Eye (tissue), 1 donor: ENCODE measurements around the gene NAP1L4.
A peak's percentile ranks its signal among the peaks of the same experiment; 100 is the strongest.

Experiments
- DNase-seq: peaks from one replicate; pipeline ENCODE4 v3.0.0-alpha.2; 2015

The NAP1L4 gene

GRCh38 chr11:2934021-2934550 lies 58.0 kb downstream of the NAP1L4 start:
- no peak for DNase-seq

- DNase-seq = no peak
Observed at GRCh38 chr11:2933375-2934020, 58.6 kb downstream of the NAP1L4 start.

- DNase-seq = no peak
Observed at GRCh38 chr11:2932850-2933251, 59.3 kb downstream of the NAP1L4 start.

- DNase-seq = no peak
Observed at GRCh38 chr11:2931771-2932738, 60.1 kb downstream of the NAP1L4 start.

- DNase-seq = no peak
Observed at GRCh38 chr11:2931420-2931746, 60.7 kb downstream of the NAP1L4 start.

GRCh38 chr11:2930704-2931419 lies 61.3 kb downstream of the NAP1L4 start:
- peak; percentile 35 for DNase-seq

- peak; percentile 48 for DNase-seq
Observed at GRCh38 chr11:2929950-2930703, 62.0 kb downstream of the NAP1L4 start.

GRCh38 chr11:2929531-2929949 lies 62.6 kb downstream of the NAP1L4 start:
- DNase-seq = no peak

GRCh38 chr11:2928605-2929530 lies 63.3 kb downstream of the NAP1L4 start, which contains the start of gene PHLDA2:
Gene PHLDA2, minus strand, starts transcription at chr11:2929420. Its CDS starts 56 bp downstream, at chr11:2929364.
- DNase-seq = peak; percentile 74

GRCh38 chr11:2927851-2928604 lies 64.1 kb downstream of the NAP1L4 start:
- peak; percentile 25 for DNase-seq

- no peak for DNase-seq
Observed at GRCh38 chr11:2927121-2927800, 64.9 kb downstream of the NAP1L4 start.

- no peak for DNase-seq
Observed at GRCh38 chr11:2926611-2927051, 65.5 kb downstream of the NAP1L4 start.

- DNase-seq = no peak
Observed at GRCh38 chr11:2924821-2925675, 67.1 kb downstream of the NAP1L4 start.

GRCh38 chr11:2924381-2924780 lies 67.7 kb downstream of the NAP1L4 start:
- no peak for DNase-seq

- DNase-seq = no peak
Observed at GRCh38 chr11:2923446-2924375, 68.4 kb downstream of the NAP1L4 start.

GRCh38 chr11:2922655-2923054 lies 69.5 kb downstream of the NAP1L4 start:
- DNase-seq = no peak

GRCh38 chr11:2921742-2922493 lies 70.2 kb downstream of the NAP1L4 start:
- DNase-seq = no peak
